ENCODE results near the gene TTC28.

Gene TTC28

DNA sequence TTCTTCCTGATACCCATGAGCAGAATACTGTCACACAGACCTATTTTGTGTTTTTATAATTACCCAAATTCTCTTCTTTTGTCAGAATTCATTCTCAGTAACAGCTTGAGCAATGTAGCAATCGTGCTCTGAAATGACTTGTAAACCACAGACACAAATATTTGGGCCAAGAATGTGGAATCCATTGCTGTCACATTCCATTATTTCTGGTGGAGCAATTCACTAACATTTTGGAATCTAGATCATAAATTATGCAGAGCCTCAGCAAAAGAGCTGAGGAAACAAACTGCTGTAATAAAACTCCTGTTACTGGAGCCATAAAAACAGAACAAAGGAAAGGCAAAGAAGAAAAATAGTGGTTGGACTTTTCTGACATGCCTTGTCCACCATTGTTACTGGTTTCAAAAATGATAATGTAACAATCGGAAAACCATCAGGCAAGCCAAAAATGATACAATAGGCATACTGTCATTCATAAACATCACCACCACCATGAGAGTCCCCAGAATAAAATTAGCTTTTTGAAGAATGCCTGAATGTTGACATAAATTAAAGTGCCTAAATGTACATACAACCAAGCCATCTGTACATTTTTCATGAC is 537.2 kb downstream of the TTC28 start:
- DNase-seq (ENCODE audit: low read depth in 3 of 3): no peak

DNA sequence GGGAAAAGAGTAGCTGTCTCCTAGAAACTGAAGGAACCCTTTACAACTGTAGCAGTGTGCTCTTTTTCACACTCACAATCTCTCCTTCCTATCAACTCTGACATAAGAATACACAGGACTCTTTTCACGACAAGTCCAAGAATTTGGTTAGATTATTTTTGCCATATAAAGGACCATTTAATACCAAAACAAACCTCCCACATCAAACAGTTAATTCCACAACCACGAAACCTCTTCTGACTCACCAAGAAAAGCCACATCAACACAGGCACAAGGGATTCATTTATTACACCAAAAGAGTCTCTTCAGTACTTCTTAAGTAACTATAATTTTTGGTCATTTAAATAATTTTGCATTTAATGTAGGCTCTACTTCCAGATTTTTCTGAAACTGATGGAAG is 538.0 kb downstream of the TTC28 start:
- DNase-seq (ENCODE audit: low read depth in 3 of 3): no peak

DNA sequence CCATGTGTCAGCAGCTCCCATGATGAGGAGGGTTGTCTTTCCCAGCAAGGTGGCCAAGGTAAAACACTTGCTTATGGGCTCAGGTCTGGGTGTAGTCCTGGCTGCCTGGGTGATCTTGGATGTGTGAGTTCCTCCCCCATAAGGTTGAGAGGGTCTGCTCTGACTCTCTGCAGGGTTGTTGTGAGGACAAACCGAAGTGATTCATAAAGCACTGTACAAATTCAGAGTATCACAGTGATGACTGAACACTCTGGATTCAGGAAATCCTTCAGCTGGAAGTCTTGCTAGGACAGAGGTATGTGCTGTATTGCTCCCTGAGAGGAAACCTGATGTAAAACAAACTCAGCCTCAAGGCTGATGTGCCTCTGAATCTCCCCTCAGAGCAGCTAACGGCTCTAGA is 539.7 kb downstream of the TTC28 start:
- no peak for DNase-seq (ENCODE audit: low read depth in 3 of 3)

DNA sequence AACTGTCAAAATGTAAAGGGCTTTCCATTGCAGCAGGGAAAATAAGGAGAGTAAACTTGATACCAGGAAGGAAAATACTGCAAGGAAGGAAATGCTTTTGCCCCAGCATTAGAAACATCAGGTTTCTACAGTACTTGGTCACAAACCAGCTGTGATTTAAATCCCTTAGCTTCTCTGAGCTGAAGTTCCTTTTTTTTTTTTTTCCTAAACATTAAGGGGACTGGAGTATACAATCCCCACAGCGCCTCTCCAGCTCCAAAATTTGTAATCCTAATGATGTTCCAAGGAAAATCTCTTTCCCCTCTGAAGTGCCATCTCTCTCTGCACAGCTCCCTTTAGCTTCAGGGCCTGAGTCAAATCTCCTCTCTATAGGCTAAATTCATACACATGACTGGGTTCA is 540.1 kb downstream of the TTC28 start:
- DNase-seq (ENCODE audit: low read depth in 3 of 3): no peak

DNA sequence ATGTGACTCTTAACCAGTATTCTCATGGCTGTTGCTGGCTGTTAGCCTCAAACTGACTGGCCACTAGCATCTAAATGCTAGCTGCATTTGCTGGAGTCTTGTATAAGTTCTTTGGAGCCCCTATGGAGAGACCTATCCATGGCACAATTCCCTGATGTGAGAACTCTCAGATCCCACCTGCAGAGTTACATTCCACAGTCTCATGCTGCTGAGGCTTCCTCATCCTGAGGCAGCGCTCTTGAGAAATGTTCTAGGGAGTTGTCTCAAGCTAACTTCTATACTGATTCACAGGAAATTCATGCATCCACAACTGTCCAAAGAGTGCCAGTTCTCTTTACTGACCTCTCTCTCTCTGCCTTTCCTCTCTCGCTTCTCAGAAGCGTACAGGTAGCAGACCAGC is 542.6 kb downstream of the TTC28 start:
- no peak for DNase-seq (ENCODE audit: low read depth in 3 of 3)

DNA sequence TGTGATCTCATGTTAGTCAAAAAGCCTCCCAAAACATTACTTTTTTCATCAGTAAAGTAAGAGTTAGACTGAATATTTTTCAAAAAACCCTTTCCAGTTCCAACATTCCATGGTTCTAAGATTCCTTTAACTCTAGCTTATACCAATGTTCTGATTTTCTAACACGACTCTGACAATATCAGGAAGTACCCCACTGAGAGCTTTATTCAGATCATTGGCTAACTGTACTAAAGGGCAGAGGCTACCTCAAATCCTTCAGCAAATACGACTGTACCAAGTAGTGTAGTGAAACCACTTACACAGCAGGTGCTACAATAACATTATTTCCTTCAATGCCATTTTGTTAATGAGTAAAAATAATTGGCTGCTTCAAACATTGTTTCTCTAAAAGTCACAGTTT is 547.2 kb downstream of the TTC28 start:
- no peak for DNase-seq (ENCODE audit: low read depth in 3 of 3)

DNA sequence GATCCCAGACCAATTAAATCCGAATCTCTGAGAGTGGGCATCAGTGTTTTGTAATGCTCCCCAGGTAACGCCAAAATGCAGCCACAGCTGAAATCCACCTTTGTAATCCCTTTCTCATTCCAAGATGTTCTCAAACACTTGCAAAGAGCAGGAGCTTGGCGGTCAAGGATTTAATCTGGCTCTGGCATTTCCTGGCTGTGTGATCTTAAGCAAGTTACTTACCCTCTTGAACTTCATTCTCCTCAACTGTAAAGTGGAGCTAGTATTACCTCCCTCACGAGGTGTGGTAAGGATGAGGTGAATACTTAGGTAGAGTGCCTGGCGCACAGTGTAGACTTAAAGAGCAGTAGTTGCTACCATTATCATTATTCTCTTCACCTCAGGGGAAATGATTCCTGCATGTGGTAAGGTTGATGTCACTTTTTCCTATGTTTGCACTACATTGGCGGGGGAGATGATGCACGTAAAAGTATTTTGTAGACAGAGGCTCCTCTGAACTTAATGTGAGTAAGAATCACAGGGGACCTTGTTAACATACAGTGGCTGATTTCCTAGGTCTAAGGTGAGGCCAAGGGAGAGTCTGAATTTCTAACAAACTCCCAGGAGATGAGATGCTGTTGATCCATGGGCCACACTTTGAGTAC is 550.2 kb downstream of the TTC28 start:
- no peak for DNase-seq (ENCODE audit: low read depth in 3 of 3)

DNA sequence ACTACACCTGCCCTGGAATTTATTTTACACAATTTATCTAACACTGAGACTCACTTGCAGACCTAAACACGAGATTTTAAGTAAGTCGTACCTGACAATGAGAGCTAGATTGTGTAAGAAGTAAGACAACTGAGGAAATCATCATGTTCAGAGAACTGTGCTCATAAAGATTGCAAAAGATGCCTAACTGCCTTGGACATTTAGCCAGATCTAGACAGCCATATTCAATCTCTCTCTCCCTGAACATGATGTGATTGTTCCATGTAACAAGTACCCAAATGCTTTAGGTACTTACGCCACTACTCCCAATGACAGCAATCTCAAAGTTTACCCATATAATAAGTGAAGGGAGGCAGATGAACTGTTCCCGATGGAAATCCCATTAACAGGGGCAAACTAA is 550.8 kb downstream of the TTC28 start:
- DNase-seq (ENCODE audit: low read depth in 3 of 3): no peak

DNA sequence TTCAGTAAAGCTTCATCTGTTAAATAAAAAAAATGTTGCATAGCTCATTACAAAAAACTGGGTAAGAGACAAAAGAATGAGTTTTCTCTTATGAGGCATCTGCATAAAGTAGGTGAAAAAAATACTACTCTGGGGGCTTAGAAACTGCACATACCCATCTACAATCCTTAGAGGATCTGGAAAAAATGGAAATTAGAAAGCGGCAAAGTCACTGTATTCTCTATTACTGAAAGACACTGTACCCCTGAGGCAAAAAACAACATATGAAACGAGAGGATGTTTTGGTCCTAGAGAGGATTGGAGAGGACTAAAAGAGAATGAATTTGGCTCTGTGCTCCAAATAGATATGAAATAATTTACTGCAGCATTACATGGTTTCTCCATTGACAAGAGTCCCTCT is 553.8 kb downstream of the TTC28 start:
- no peak for DNase-seq (ENCODE audit: low read depth in 3 of 3)

DNA sequence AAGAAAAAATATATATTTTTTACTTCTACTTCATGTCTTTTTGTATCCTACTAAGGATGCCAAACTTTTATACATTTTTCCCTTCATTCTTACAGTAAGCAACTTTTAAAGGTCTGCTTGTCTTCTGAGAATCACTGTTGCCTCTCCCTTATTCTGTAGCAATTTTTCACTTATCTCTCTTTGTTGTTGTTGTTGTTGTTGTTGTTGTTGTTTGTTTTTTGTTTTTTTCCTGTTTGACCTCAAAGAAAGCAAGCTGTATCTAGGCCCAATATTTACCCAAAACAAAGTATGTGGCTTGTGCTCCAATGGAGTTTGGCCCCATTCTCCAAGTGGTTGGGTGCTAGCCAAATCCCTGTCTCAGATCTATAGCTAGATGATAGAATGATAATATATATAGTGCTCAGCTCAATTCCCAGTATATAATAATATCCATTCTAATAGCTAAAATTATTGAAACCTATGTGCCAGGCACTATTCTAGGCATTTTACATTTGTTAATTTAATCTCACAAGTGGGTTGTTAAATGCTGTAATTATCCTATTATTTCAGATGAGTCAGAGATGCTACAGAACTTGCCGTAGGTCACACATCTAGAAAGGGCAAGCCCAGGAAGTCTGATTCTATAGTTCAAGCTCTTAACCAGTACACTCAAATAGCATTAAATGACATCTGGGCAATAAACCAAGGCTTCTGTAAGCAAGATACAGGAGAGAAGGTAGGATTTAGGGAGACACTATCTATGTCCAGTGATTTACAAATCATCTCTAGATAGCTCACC is 555.5 kb downstream of the TTC28 start:
- no peak for DNase-seq (ENCODE audit: low read depth in 3 of 3)

DNA sequence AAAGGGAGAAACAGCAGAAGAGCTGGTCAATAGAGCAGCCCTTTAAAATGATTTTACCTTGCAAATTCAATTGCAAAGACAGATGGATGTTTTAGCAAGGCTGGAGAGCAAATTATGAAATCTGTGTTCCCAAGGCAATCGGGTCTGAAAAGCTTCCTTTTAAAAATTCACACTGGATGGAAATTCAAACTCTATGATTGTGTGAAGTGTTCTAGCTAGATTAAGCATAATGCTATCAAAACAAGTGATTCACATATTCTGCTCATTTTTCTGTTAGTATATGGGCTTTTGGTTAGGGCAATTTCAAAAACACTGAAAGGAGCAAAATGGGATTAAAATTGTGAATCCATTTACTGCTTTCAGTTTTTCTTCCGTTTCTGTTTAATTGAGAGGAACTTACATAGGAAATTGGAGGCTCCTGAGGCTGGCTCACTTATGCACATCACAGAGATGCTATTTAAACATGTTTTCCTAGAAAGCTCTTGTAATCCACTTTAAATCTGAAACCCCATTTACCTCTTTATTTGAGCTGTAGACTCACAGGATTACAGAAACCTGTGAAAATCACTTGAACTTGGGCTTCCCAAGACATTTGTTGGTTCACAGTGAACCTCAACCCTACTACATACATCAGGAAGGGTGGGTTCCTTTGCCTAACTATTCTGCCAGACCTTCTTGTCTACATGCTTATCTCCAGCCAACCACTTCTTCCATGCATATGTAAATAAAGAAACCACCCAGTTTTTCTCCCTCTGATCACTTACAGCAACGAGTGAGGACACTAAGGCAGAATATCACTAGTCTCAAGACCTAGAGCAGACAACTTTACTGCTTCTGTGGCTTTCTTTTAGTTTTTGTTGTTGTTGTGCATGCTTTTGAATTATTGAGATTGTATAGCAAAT is 558.7 kb downstream of the TTC28 start:
- no peak for DNase-seq (ENCODE audit: low read depth in 3 of 3)

DNA sequence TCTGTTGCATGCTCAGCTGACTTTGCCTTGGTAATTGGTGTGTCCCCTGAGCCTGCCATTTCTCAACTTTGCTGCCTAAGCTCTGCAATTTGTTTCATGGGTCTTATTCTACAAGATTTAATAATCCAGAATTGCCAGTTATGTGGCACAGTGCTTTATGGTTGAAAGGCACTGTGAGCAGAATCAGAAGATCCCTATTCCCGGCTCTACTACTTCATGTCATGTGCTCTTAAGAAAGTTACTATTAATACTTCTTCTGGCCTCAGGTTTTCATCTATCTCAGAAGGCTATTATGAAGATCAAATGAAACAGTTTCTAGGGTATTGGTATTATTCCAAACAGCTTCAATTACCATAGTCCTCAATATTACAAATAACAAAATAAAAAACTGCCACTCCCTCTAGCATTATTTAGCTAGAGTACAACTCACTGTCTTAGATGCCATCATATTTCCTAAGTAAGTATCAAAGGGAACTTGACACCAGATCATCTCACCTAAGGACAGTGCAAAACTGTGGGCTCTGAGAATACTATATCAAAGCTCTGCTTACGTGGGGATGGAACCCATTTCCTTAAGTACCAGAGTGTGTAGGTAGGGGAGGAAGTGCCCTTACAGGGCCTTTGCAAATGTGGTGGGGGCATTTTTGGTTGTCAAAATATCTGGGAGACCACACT is 560.5 kb downstream of the TTC28 start:
- no peak for DNase-seq (ENCODE audit: low read depth in 3 of 3)

DNA sequence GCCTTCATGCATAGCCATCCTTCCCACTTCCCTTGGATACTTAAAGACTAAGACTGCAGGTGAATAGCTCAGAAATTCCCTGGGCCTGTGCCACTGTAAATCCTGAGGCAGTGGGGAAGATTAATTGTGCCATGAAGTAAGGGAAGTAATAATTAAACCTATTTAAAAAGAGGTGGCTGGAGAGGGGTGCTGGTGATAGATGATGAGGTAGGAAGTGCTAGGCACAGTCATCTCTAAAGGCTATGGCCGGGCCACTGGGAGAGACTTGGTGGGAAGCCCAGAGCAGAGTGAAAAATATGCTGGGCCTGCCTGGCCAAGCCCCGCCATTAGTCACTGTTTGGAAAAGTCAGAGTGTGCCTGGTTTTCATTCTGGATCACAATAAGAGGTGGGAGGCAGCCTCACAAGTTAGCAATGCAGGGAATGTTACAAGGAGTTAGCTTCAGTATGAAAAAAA is 563.4 kb downstream of the TTC28 start:
- DNase-seq (ENCODE audit: low read depth in 3 of 3): no peak

DNA sequence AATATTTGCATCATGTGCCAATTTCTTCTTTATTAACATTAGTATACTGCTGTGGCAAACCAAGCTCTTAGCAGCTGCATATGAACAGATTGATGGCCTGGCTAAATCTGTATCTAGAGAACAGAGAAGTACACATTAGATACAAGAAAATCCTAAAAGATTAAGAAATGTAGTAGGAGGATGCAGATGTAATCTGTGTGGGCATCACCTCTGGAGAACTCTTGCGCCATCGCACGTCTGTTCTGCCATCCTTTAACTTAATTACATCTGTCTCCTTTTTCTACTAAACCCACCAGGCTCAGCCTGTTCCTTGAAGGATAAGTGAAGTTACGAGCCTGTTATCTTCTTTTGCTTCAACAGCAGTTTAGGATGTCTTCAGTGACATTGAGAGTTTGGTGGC is 564.2 kb downstream of the TTC28 start:
- no peak for DNase-seq (ENCODE audit: low read depth in 3 of 3)

DNA sequence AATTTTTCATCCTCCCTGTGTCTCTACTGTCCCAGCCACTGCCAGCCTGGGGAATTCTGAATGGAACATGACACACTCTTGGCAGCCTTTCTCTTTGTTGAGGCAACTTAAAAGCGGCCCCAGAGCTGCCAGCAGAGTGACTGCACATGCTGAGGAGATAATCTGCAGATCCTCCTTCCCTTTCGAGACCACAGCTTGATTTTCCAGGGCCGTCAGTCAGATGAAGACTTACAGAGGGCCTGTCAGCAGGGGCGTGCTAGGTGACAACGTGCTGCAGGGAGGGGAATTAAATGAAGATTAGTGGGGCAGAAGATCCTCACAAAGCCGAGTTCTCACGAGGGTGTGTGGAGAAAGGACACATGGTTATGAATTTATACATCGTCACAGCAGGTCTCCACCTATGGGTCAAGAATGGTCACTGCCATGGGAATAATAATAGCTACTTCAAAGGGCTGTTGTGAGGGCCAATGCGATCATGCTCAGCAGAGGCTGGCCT is 567.0 kb downstream of the TTC28 start:
- DNase-seq (ENCODE audit: low read depth in 3 of 3): no peak

DNA sequence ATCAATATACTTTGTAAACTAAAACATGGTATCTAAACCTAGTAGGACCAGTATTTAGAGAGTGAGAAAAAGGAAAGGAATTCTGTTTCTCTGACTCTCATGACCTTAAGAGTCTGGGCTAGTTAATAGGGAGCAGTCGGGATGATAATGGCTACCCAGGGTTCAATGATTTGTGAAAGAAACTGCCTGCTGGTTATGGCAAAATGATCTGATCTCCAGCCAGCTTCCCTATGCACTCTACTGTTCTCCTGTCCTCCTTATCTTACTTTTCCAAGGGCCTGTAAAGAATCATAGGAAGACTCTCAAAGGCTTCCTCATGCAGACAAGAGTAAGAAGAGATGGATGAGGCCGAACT is 567.5 kb downstream of the TTC28 start:
- no peak for DNase-seq (ENCODE audit: low read depth in 3 of 3)

DNA sequence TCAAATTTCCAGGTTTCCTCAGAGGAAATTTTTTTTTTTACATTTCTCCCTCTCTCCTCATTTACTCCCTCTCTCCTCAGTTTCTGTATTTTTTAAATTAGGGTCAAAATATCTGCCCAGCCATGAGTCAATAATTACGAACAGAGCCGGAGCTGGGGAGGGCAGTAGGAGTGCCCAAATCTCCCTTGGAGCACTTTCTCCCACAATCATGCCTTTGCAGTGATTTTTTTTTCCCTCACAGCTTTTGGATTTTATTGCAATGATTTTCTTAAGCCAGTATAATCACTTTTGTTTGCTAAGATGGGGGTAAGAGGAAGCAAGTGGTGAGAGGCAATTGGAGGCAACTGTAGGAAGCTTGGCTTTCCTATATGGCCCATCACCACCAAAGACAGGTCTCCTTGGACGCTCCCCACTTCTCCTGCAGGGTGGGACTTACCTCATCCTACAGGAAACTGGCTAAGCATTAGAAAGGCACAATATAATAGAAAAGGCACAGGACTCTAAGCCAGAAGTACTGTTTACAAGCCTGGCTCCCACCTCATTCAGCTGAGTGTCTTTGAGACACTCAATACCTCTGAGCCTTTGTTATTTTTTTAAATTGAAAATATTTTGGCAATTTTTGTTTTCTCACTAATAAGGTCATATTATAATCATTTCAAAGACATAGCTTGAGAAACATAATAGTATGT is 568.0 kb downstream of the TTC28 start:
- no peak for DNase-seq (ENCODE audit: low read depth in 3 of 3)

DNA sequence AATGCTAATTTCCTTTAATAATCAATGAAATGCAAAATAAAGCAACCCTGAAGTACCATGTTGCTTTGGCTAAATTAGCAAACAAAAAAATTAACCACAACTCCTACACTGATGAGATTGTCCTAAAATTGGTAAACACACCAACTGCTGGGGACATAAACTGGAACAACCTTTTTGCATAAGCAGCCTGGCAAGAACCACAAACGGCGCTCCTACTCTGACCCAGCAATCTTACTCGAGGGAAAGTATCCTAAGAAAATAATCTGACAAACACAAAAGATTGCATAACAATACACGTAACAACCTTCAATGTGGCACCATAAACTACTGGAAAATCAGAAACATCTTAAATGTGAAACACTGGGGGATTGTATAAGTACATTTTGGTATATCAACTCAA is 570.8 kb downstream of the TTC28 start:
- DNase-seq (ENCODE audit: low read depth in 3 of 3): no peak

DNA sequence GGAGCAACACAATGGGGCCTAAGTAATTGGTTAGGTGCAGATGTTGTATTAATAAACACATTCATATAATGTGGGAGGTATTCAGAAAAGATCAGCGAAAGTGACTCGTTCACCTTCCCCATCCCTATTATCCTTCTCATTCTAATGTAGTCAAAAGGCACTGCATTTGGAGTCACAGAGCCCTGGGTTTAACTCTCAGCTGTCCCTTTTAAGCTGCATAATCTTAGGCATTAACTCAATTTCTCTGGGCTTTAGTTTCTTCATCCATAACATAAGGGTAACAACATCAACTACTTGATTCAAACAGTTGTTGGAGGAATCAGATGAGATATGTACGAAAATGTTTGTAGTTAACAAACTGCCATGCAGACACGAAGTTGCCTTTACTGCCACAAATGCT is 573.0 kb downstream of the TTC28 start:
- DNase-seq (ENCODE audit: low read depth in 3 of 3): no peak

DNA sequence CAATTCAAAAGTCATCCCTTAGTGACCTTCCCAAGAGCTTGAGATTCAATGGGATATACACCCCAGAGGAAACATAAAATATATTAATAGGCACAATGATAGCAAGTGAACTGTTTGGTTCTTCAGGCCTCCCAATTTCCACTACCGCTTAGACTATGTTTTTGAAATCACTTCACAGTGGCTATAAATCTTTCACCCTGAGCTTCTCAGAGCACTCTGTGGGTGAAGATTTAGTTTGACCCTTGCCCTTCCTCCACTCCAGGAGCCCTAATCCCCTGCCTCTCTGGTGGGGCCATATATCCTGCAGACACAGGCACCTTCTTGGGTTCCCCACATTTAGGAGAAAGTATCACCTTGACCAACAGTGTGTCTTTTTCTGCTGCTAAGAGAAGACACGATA is 573.7 kb downstream of the TTC28 start:
- no peak for DNase-seq (ENCODE audit: low read depth in 3 of 3)

DNA sequence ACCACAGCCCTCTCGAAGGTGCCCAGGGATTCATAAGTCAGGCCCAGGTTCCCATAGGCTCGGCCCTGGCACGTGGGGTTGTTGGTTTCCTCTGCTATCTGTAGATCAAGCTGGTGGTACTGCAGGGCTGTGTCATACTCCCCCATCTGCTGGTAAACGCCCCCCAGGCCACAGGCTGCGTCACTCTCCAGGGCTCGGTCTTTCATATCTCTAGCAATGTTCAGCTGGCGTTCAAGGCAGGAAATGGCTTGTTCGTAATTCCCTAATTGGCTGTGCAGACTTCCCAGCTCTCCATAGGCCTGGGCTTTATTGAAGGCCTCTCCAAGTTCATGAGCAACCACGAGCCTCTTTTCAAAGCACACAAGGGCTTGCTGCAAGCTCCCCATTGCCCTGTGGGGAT is 574.2 kb downstream of the TTC28 start:
- DNase-seq (ENCODE audit: low read depth in 3 of 3): no peak
